Measurements from ENCODE around the gene AGXT.

AGXT gene

DNA sequence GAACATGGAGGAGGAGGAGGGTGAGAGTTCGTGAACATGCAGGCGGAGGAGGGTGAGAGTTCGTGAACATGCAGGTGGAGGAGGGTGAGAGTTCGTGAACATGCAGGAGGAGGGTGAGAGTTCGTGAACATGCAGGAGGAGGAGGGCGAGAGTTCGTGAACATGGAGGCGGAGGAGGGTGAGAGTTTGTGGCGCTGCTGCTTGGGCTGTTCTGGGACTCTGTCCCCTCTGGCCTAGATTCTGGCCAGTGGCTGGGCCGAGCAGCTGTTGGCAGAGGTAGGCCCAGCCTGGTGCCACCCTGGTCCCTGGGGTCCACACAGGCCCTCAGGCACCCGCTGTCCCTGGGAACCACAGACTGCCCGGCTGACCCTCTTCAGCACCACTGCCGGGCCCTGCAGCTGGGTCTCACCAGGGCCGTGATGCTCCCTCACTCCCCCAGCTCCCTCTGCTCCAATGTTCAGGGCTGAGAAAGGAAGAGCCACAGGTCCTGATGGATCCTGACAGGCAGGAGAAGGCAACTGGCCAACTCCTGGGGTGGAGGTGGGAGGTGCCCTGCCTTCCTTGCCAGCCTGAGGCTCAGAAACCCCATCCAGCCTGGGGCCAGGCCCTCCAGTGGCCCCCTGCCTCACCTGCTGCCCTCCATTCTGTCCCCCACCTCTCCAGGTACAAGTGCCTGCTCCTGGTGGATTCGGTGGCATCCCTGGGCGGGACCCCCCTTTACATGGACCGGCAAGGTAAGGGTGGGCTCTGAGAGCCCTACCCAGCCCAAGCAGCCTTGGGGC is 3.9 kb downstream of the AGXT start:
- Histone ChIP-seq H3K4me3 (replicated peaks; ENCODE audit: insufficient read depth, low read length) (no peak overlapping the region), H3K27me3 (ENCODE audit: insufficient read depth, poor library complexity, severe bottlenecking) (no peaks in the 10 kb centered on the region), H3K27ac (replicated peaks) (no peak overlapping the region)
- TF ChIP-seq POLR2AphosphoS5 (IDR thresholded peaks at IDR 0.05; ENCODE audit: low read depth): no peak
- DNase-seq (ENCODE audit: low read depth in 1 of 2, low spot score in 1 of 2): no peak

DNA sequence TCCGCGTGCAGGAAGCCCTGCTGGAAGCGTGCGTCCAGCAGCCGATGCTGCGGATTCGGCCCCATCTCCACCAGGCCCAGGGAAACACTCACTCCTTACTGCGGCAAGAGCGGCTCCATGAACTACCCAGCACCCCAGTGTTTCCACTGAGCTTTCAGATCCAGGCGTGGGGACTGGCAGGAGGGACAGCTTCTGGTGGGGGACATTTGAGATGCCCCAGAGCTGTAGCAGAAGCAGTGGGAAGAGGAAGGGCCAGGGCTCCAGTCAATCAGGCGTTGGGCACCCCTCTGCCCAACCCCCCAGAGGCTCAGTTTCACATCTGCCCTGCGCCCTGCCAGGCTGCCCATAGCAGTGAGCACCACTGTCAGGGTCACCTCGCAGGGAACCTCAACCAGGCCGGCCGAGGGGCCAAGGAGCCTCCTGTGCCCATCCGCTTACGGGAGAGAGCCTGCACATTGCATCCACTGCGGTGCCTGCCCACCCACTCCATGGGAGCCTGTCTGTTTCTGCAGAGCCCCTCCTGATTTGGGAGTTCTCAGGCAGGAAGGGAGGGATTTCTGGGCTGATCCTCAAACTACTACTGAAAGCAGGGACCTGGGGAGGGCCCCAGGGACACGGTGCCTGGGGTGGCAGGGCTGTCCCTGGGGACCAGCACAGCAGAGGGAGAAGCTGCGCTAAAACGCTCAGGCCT is 4.6 kb downstream of the AGXT start:
- Histone ChIP-seq H3K4me3 (replicated peaks; ENCODE audit: insufficient read depth, low read length) (no peak overlapping the region), H3K27me3 (ENCODE audit: insufficient read depth, poor library complexity, severe bottlenecking) (no peaks in the 10 kb centered on the region), H3K27ac (replicated peaks) (no peak overlapping the region)
- DNase-seq (ENCODE audit: low read depth in 1 of 2, low spot score in 1 of 2): no peak
- no peak for TF ChIP-seq POLR2AphosphoS5 (IDR thresholded peaks at IDR 0.05; ENCODE audit: low read depth)
- TF ChIP-seq SPI1 (IDR thresholded peaks at IDR 0.05; ENCODE audit: borderline replicate concordance, low read depth): no peak
- TF ChIP-seq GABPA (IDR thresholded peaks at IDR 0.05; ENCODE audit: low read depth): no peak

DNA sequence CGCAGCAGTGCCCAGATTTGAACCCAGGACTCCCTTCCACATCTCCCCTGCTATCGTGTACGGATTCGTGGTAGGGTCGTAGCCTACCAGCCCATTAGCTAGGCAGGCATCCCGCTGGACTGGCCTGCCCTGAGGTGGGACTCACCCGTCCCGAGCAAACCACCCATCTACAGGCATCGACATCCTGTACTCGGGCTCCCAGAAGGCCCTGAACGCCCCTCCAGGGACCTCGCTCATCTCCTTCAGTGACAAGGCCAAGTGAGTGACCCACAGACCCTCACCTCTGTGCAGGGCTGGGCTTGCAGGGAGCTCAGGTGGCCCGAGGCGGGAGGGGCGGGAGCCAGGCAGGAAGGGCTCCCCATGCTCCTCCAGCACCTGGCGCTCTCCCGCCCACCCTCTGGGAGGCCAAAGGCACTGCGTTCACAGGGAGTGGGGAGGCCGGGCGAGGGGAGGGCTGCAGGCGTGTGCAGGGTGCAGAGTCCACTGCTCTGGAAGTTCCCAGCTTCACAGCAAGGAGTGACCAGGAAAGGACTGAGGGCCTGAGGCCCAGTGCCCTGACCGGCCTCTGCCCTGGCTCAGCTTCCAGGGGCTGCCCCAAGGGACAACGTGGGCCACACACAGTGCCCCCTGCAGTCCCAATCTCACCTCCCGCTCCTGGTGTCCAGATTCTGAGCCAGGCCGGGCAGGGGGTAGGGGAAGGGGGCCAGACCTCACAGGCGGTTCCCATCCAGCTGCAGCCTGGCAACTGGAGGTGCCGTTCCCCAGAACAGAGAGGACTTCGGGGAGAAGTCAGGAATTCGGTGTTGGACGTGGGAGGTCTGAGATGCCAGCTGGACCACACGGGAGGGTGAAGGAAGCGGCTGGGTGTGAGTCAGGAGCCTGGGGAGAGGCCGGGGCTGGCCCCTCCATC is 5.4 kb downstream of the AGXT start:
- Histone ChIP-seq H3K27ac (replicated peaks) (no peak overlapping the region), H3K4me3 (replicated peaks; ENCODE audit: insufficient read depth, low read length) (no peak overlapping the region), H3K27me3 (ENCODE audit: insufficient read depth, poor library complexity, severe bottlenecking) (no peaks in the 10 kb centered on the region)
- DNase-seq (ENCODE audit: low read depth in 1 of 2, low spot score in 1 of 2): no peak
- TF ChIP-seq, protein P1, sequence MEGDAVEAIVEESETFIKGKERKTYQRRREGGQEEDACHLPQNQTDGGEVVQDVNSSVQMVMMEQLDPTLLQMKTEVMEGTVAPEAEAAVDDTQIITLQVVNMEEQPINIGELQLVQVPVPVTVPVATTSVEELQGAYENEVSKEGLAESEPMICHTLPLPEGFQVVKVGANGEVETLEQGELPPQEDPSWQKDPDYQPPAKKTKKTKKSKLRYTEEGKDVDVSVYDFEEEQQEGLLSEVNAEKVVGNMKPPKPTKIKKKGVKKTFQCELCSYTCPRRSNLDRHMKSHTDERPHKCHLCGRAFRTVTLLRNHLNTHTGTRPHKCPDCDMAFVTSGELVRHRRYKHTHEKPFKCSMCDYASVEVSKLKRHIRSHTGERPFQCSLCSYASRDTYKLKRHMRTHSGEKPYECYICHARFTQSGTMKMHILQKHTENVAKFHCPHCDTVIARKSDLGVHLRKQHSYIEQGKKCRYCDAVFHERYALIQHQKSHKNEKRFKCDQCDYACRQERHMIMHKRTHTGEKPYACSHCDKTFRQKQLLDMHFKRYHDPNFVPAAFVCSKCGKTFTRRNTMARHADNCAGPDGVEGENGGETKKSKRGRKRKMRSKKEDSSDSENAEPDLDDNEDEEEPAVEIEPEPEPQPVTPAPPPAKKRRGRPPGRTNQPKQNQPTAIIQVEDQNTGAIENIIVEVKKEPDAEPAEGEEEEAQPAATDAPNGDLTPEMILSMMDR (IDR thresholded peaks at IDR 0.05; ENCODE audit: insufficient read depth, low read length): no peak

DNA sequence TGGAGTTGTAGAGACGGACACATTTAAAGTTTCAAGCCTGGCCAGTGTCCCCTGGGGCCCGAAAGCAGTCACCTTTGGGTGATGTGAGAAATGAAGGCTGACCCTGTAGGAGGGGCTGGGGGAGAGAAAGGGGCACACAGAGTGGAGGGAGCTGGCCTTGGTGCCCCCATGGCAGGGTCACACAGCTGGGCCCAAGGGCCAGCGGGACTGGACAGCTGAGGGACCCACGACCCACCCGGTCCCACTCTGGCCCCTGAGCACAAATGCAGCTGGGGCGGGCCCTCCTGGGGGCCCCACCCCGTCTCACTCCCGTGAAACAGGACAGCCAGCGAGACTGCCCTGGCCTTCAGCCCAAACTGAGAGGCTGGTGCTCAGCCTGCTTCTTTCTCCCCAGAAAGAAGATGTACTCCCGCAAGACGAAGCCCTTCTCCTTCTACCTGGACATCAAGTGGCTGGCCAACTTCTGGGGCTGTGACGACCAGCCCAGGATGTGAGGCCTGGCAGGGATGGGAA is 6.1 kb downstream of the AGXT start:
- no peak overlapping the region for H3K27ac ChIP-seq (replicated peaks)
- TF ChIP-seq, protein P1 (IDR thresholded peaks at IDR 0.05; ENCODE audit: insufficient read depth, low read length): no peak
- no peak for TF ChIP-seq POLR2AphosphoS5 (IDR thresholded peaks at IDR 0.05; ENCODE audit: low read depth)
- TF ChIP-seq, protein P2, sequence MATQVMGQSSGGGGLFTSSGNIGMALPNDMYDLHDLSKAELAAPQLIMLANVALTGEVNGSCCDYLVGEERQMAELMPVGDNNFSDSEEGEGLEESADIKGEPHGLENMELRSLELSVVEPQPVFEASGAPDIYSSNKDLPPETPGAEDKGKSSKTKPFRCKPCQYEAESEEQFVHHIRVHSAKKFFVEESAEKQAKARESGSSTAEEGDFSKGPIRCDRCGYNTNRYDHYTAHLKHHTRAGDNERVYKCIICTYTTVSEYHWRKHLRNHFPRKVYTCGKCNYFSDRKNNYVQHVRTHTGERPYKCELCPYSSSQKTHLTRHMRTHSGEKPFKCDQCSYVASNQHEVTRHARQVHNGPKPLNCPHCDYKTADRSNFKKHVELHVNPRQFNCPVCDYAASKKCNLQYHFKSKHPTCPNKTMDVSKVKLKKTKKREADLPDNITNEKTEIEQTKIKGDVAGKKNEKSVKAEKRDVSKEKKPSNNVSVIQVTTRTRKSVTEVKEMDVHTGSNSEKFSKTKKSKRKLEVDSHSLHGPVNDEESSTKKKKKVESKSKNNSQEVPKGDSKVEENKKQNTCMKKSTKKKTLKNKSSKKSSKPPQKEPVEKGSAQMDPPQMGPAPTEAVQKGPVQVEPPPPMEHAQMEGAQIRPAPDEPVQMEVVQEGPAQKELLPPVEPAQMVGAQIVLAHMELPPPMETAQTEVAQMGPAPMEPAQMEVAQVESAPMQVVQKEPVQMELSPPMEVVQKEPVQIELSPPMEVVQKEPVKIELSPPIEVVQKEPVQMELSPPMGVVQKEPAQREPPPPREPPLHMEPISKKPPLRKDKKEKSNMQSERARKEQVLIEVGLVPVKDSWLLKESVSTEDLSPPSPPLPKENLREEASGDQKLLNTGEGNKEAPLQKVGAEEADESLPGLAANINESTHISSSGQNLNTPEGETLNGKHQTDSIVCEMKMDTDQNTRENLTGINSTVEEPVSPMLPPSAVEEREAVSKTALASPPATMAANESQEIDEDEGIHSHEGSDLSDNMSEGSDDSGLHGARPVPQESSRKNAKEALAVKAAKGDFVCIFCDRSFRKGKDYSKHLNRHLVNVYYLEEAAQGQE (IDR thresholded peaks at IDR 0.05; ENCODE audit: insufficient replicate concordance, low read depth): no peak
- H3K27me3 ChIP-seq (ENCODE audit: insufficient read depth, poor library complexity, severe bottlenecking): no peaks in the 10 kb centered on the region
- DNase-seq (ENCODE audit: low read depth in 1 of 2, low spot score in 1 of 2): no peak
- H3K4me3 ChIP-seq (replicated peaks; ENCODE audit: insufficient read depth, low read length): no peak overlapping the region

DNA sequence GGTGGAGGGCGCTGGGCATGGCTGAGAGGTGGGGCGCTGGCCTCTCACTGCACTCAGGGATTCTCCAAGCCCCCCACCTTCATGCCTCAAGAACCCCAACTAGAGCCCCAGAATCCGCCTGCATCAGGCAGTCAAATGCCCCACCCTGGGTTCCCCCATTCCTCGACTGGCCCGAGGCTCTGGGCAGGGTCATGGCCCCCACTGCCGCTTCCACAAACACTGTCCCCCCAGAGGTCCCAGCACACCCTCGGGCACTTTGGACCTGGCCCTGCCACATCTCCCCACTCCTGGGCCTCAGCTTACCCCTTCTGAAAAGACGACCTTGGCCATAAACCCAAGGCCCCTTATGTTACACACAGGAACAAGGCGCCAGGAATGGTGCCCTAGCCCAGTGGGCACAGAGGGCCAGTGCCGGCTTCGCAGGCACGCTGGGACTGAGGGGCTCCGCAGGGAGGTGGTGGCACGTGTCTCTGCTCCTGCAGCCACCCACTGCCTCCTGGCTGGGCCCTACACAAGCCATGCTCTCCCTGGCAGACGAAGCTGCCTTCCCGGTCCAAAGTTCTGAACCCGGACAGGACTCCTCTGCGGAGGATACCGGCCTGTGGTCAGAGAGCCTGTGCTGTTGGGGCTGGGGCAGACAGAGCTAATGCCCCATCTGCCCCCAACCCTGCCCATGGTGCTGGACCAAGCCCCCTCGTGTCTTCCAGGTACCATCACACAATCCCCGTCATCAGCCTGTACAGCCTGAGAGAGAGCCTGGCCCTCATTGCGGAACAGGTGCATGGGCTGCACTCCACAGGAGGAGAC is 6.8 kb downstream of the AGXT start:
- Histone ChIP-seq H3K4me3 (replicated peaks; ENCODE audit: insufficient read depth, low read length) (no peak overlapping the region), H3K27me3 (ENCODE audit: insufficient read depth, poor library complexity, severe bottlenecking) (no peaks in the 10 kb centered on the region), H3K27ac (replicated peaks) (no peak overlapping the region)
- DNase-seq (ENCODE audit: low read depth in 1 of 2, low spot score in 1 of 2): no peak
- TF ChIP-seq POLR2AphosphoS5 (IDR thresholded peaks at IDR 0.05; ENCODE audit: low read depth) (no peak), SPI1 (IDR thresholded peaks at IDR 0.05; ENCODE audit: borderline replicate concordance, low read depth) (no peak), GABPA (IDR thresholded peaks at IDR 0.05; ENCODE audit: low read depth) (no peak)
- TF ChIP-seq, protein P1 (IDR thresholded peaks at IDR 0.05; ENCODE audit: insufficient read depth, low read length): no peak
- TF ChIP-seq, protein P2 (IDR thresholded peaks at IDR 0.05; ENCODE audit: insufficient replicate concordance, low read depth): no peak
